GM19025 (cell line): ENCODE results near the gene ZNF221.
"Not testable (repeated sequence)": the region's sequence is repeated elsewhere in the genome, so short reads cannot be mapped to it uniquely, and the experiment has no call there.

Experiments
- ATAC-seq: cut with Tn5 transposase; IDR thresholded peaks from one replicate; pipeline ENCODE4 v1.9.1; 2021; ENCODE audit warnings: mild to moderate bottlenecking, low read depth, moderate library complexity; ENCODE audit not compliant: unreplicated experiment

ZNF221 gene

DNA sequence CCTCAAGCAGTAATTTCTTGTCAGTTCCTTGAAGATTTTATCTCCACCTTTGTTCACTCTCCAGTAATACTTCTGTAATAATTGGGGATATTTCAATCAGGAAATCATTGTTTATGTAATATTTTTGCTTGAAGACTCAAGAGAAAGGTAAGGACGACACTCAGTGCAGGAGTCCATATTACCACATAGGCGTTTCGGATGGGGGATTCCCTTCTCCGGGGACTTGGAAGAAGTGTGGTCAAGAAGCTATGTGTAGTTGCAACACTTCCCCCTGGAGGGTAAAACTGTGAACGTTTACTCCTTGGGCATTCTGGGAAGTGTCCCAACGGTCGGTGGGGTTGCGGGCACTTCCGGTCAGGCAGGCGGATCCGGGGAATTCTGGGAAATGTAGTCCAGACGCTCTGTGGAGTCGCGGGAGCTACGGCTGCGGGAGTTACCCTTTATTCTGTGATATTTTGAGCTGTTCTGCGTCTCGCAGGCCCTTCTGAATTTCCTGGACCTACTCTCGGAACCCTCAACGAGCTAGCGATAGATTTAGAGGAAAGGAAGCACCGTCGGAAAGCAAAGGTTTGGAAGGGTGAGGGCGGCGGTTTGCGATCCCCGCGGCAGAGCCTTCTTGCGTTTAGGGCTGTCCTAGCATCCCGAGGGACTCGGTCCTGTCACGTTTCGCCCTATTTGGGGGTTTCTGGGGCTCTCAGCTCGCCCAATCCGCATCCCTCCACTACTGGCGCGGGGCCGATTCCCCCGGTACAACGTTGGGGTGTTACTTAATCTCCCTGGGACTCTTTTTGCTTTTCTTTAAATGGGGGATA is at the start of gene ZNF221:
TSS of gene ZNF221 (plus strand) at position 395 of the 812 bp plus-strand sequence. CDS start 11,499 bp downstream, outside the sequence.
- ATAC-seq: peak; percentile 86

DNA sequence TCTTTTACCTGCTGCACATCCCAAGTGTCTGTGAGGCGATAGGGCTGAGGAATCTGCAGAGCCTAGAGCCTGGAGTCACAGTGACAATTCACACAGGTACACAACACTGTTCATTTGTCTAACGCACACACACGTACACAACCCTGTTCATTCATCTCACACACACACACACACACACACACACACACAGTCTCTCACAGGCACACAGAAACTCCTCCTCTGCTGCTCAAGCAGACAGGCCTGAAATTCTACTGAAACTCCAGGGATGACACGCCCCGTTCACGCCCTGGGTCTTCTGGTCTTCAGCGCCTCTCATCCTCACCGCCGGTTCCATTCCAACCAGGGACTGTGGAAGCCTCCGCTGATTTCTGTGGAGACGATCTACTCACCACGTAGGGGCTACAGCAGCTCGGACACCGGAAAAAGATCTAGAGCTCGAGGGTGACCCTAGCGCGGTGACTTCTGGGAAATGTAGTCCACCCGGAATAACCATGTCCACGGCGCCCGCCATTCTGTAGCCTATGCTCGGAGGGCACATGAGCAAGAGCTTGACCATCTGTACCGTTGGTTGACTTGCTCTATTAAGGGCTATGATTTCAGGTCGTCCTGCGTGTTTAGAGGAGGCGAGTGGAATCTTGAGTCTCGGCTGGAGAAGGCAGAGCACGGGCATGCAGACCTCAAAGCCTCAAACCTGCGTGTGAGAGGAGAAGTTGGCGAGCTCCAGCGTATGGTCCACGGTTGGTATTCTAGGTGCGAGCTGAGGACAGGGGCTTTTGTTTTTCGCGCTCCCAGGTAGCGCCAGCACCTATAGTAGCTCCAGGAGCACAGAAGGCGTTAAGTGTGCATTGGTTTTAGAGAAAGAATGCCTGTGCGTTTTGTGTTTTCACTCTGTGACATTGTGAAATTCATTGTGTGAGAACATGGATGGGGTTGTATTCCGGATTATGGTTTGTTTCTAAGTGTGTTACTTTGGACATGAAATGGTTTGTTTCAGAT is 49.3 kb upstream of the ZNF221 start:
- peak; percentile 74 for ATAC-seq

DNA sequence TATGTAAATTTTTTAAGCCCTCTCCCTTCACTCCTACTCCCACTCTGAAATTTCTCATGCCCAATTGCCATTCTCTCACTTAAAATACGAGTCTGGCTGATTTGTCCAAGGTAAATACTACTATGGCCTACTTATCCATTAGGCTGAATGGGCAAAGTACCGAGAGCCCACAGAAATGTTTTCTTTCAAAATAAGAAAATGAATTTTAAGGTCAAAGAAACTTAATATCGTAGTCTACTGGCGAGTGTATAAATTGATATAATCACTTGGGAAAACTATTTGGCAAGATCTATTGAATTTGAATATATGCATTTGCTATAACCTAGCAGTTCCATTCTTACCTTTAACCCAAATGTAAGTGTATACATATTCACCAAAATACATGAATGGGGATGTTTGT is 48.6 kb upstream of the ZNF221 start:
- ATAC-seq: no peak

DNA sequence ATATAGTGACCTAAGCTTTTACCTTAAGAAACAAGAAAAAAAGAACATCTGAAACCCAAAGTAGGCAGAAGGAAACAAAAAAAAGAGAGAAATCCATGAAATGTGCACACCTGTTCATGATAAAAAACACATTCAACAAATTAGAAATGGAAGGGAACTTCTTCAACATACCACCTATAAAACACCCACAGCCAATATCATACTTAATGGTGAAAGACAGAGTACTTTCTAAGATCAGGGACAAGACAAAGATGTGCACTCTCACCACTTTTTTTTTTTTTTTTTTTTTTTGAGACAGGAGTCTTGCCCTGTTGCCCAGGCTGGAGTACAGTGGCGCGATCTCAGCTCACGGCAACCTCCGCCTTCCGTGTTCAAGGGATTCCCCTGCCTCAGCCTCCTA is 45.1 kb upstream of the ZNF221 start:
- no peak for ATAC-seq

DNA sequence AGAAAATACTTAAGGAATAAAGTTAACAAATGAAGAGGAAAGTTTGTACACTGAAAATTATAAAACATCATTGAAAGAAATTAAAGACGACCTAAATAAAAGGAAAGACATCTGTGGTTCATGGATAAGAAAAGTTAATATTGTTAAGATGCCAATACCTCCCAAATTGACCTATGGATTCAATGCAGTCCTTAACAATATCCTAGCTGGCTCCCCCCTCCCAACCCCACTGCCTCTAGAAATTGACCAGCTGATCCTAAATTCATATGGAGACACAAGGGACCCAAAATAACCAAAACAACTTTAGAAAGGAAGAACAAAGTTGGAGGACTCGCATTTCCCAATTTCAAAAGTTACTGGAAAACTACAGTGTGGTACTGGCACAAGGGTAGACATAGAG is 44.3 kb upstream of the ZNF221 start:
- ATAC-seq: no peak

DNA sequence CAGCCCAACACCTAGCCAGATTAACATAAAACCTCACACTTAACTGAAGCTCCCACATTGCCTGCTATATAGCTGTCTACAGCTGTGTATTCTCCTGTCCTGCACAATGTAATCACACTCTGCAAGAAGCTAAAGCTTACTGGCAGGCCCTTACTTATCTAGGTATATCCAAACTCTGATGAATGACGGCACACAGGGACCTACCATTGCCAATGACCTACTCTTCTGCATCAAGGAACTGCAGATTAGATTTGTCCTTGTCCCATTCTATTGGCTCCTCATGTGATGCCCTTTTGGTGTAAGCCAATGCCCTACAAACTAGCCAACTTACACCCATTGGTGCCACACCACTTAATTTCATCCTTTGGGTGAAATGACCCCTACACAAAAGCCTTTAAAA is 42.4 kb upstream of the ZNF221 start:
- ATAC-seq: no peak

DNA sequence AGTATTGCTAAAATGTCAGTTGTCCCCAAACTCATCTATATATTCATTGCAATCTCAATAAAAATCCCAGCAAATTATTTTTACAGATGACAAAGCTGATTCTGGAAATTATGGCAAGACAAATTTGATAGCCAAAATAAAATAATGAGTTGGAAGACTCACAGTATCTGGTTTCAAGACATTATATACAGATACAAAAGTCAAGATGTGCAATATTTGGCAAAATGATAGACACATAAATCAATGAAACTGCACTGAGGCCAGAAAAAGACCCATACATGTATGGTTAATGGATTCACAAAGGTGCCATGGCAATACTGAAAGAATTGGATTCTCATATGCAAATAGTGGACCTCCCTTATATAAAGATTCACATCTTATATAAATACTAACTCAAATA is 40.1 kb upstream of the ZNF221 start:
- ATAC-seq: no peak

DNA sequence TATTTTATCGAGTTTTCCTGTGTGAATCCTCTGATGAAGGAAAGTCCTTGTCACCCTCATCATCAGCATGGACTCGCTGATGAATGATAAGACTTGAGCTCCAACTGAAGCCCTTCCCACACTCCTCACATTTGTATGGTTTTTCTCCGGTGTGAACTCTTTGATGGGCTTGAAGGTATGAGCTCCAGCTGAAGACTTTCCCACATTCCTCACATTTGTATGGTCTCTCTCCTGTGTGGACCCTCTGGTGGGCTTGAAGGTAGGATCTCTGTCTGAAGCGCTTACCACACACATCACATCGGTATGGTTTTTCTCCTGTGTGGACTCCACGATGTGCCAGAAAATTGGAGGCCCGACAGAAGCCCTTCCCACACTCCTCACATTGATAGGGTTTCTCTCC is 37.6 kb upstream of the ZNF221 start:
- no peak for ATAC-seq

DNA sequence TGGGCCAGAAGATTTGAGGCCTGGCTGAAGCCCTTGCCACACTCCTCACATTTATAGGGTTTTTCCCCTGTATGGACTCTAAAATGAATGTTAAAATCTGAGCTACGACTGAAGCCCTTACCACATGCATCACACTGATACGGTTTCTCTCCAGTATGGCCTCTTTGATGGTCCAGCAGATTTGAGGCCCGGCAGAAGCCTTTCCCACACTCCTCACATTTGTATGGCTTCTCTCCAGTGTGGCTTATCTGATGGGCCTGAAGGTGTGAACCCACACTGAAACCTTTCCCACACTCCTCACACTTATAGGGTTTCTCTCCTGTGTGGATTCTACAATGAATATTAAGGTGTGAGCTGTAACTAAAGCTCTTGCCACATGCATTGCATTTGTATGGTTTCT is 37.0 kb upstream of the ZNF221 start:
- no peak for ATAC-seq

DNA sequence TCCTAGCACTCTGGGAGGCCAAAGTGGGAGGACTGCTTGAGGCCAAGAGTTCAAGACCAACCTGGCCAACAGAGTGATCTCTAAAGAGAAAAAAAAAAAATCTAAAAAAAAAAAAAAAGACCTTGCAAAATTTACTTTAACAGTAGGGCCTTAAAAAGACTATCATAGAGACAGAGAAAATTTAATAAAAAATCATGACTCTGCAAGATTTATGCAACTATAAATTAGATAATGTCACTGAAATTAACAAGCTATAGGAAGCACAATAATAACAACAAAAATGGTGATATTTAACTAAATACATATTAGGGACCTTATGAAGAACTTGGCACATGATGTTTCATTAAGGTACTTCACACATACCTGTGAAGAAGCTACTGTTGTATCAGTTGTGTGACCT is 27.2 kb upstream of the ZNF221 start:
- ATAC-seq: no peak

DNA sequence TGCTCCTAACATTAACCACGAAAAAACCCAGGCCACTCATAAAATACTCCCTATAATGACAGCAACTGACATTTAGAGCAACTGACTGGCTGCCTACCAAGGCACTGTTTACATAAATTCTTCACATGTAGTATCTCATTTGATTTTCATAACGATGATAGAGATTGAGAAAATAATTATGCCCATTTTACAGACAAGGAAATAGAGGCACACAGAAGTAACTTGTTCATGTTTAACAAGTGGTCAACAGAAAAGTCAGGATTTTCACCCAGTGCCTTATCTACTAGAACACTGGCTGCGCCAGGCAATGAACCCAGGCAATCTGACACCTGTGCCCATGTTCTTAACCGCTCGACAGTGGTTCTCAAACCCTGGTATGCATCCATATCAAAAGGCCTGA is 22.2 kb upstream of the ZNF221 start:
- no peak for ATAC-seq

DNA sequence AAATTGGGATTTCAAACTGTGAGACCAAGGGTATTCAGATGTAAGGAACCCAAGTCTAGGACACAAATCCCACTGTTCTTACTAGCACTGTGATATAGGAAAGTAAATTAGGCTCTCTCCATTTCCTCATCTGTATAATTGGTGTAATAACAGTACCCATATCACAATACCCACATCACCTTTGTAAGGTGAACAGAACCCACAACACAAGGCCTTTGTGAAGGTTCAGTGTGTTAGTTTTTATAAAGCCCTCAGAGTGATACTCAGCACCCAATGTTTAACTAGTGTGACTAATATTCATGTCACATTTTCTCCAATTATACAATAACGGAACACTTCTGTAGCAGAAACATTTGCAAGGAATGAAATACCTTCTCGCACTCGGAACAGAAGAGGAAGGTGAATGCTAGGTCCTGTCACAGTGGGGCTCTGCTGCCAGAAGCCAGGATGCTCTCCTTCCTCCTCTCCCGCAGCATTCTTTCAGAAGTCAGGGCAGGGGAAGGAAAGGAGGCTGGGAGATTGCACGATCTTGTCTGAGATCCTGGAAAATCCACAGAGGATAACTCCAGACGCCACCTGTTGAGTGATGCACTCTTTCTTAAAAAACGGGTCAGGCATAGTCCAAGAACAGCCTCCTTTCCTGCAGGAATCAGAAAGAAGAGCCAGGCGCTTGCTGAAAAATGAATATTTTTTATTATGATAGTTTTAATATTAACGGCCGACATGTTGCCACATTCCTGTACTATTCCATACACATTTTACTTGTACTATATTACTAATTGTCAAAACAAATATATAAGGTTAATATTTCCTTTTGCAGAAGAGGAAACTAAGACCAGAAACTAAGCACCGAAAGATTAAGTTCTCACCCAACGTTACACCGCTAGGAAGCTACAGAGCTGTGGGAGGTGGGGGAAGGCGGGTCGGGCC is 16.7 kb upstream of the ZNF221 start:
- ATAC-seq: no peak

DNA sequence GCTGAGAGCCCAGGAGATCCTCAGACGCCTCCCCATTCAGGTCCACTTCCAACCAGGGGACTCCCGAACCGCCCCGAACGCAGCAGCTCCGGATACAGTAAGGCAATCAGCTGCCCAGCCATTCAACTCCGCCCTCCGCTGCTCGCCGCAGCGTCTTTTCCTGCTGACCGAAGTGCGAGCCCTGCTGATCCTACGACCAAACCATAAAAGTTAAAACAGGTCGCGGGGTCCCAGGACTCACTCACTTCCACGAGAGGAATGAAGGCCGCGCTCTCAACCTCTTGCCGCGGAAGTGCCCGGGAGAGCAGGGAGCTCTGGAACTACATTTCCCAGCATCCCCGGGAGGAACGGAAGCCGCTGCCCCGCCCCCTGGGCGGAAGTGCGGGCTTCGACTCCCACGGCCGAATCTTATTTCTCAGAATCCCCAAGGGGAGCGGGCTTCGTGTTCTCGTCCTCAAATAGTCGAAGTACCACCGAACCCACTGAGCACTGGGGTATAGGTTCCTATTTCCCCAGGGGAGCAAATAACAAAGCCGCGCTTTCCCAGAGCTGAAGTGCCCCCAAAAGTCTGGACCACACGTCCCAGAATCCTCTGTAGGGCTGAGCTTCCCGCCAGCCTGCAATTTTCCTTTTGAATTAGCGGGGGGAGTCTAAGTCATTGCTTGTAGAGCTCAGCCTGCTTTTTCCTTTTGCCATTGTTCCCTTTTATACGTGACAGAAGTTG is 15.9 kb upstream of the ZNF221 start, which contains the start of gene ZNF45:
TSS of gene ZNF45 (minus strand) at position 298 of the 724 bp plus-strand sequence. CDS start 13,097 bp downstream, outside the sequence.
- peak; percentile 95 for ATAC-seq

DNA sequence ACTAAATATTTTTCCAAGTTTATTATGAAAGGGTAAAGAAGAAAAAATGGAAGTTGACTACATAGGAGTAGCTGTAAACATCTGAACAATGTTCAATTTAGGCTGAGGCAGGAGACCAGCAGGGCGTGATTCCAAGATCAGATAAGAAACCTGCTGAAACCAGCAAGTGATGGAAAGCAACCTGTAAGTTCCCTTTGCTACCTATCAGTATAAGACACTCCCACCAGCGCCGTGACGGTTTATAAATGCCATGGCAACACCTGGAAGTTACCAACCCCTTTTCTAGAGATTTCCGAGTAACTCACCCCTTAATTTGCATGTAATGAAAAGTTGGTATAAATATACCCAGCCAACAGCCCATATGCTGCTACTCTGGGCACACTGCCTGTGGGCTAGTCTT is 14.8 kb upstream of the ZNF221 start:
- ATAC-seq: no peak

DNA sequence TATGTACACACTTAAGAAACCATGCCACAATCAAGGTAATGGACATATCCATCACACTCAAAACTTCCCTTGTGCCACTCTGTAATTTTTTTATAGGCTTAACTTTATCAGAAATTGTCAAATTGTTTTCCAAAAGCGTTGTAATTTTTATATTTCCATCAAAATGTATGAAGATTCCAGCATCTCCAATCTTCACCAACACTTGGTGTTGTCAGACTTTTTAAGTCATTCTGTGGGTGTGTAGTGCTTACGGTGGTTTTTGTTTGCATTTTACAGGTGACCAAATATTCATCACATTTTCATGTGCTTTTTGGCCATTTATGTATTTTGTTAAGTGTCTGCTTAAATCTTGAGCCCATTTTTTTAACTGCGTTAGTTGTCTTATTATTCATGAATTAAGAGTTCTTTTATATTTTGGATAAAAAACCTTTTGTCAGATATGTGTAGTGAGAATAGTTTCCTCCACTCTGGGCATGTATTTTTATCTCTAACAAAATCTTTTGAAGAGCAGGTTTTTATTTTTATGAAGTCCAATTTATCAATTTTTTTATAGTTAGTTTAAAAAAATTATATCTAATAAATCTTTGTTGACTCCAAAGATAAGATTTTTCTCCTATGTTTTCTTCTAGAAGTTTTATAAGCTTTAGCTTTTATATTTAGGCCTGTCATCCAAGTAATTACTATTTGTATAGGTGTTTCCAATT is 11.3 kb upstream of the ZNF221 start:
- ATAC-seq: no peak

DNA sequence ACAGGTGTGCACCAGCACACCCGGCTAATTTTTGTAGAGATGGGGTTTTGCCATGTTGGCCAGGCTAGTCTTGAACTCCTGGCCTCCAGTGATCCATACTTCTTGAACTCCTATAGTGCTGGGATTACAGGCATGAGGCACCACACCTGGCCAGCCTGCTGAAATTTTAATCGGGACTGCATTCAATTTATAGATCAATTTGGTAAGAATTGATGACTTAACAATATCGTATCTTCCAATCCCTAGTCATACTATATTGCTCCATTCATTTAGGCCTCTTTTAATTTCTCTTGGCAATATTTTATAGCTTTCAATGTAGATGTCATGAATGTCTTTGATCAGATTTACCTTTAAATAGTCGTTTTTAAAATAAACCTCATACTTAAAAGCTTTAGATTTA is 10.3 kb upstream of the ZNF221 start:
- ATAC-seq: no peak

DNA sequence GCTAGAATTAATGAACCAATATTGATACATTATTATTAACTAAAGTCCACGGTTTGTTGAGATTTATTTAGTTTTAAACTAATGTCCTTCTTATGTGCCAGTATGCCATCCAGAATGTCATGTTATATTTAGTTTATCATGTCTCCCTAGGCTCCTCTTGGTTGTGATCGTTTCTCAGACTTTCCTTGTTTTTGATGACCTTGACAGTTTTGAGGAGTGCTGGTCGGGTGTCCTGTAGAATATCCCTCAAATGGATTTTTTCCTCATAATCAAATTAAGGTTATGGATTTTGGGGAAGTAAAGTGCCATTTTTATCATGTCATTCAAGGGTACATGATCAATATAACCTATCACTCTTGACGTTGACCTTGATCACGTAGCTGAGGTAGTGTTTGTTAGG is 9.8 kb upstream of the ZNF221 start:
- no peak for ATAC-seq

DNA sequence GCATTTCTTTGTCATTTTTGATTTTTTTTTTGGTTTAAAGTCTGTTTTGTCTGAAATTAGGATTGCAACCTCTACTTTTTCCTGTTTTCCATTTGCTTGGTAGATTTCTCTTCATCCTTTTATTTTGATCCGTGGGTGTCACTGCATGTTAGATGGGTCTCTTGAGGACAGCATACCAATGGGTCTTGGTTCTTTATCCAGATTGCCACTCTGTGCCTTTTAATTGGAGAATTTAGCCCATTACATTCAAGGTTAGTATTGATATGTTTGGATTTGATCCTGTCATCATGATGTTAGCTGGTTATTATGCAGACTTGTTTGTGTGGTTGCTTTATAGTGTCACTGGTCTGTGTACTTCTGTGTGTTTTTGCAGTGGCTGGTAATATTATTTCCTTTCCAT is 3.6 kb upstream of the ZNF221 start:
- not testable (repeated sequence) for ATAC-seq

DNA sequence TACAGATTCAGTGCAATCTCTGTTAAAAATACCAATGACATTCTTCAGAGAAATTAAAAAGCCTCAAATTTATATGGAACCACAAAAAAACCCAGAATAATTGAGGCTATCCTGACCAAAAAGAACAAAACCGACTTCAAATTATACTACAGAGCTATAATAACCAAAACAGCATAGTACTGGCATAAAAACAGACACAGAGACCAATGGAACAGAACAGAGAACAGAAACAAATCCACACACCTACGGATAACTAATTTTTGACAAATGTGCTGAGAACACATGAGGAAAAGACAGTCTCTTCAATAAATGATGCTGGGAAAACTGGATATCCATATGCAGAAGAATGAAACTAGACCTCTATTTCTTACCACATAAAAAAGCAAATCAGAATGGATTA is 1.2 kb upstream of the ZNF221 start:
- not testable (repeated sequence) for ATAC-seq
